GM23248 (cell line): ENCODE measurements around the gene NDC1. TPM values are rescaled to one million over a fixed set of nuclear protein-coding genes. Genes with fewer than 3 reads are reported as not detected.

ENCODE experiments used
- DNase-seq: peaks from one replicate; pipeline ENCODE4 v3.0.0-alpha.2; 2015
- H2AFZ ChIP-seq: fragments of 200-600 bp; sonication (generic); 2 replicates; pipeline ENCODE4 v1.6.1; 2016; ENCODE audit warnings: antibody characterized with exemption
- H3F3A ChIP-seq: fragments of 200-600 bp; sonication (generic); 2 replicates; pipeline ENCODE4 v1.6.1; 2016; ENCODE audit warnings: mild to moderate bottlenecking, antibody characterized with exemption, mixed run types; ENCODE audit not compliant: insufficient read depth
- H3K27ac ChIP-seq: fragments of 200-600 bp; sonication (generic); 2 replicates; pipeline ENCODE4 v1.5.1; 2016; ENCODE audit warnings: mild to moderate bottlenecking
- H3K27me3 ChIP-seq: fragments of 200-600 bp; sonication (generic); replicated peaks from 2 replicates; pipeline ENCODE4 v1.6.1; 2016; ENCODE audit warnings: mild to moderate bottlenecking; ENCODE audit not compliant: insufficient read depth
- H3K36me3 ChIP-seq: fragments of 200-600 bp; sonication (generic); 2 replicates; pipeline ENCODE4 v1.6.1; 2016; ENCODE audit warnings: low read depth, mild to moderate bottlenecking
- H3K4me1 ChIP-seq: fragments of 200-600 bp; sonication (generic); 2 replicates; pipeline ENCODE4 v1.6.1; 2016; ENCODE audit warnings: mild to moderate bottlenecking; ENCODE audit not compliant: insufficient read depth
- H3K4me2 ChIP-seq: fragments of 200-600 bp; sonication (generic); one replicate; pipeline ENCODE4 v1.6.1; 2016; ENCODE audit warnings: mild to moderate bottlenecking; ENCODE audit not compliant: unreplicated experiment
- H3K4me3 ChIP-seq: fragments of 200-600 bp; sonication (generic); 2 replicates; pipeline ENCODE4 v1.5.1; 2016; ENCODE audit warnings: mild to moderate bottlenecking
- H3K79me2 ChIP-seq: fragments of 200-600 bp; sonication (generic); 2 replicates; pipeline ENCODE4 v1.6.1; 2016; ENCODE audit warnings: mild to moderate bottlenecking; ENCODE audit not compliant: insufficient read depth
- H3K9ac ChIP-seq: fragments of 200-600 bp; sonication (generic); 2 replicates; pipeline ENCODE4 v1.6.1; 2016; ENCODE audit warnings: mild to moderate bottlenecking
- H3K9me2 ChIP-seq: fragments of 200-600 bp; sonication (generic); 2 replicates; pipeline ENCODE4 v1.6.1; 2016; ENCODE audit warnings: mixed run types, mild to moderate bottlenecking, moderate library complexity; ENCODE audit not compliant: insufficient read depth
- H3K9me3 ChIP-seq: fragments of 200-600 bp; sonication (generic); one replicate; pipeline ENCODE4 v1.6.1; 2017; ENCODE audit warnings: low read depth
- H4K20me1 ChIP-seq: fragments of 200-600 bp; sonication (generic); 2 replicates; pipeline ENCODE4 v1.6.0; 2016; ENCODE audit not compliant: insufficient read depth
- EZH2 ChIP-seq: fragments of 200-600 bp; sonication (generic); IDR thresholded peaks from 2 replicates; pipeline ENCODE4 v1.6.1; 2018; ENCODE audit warnings: antibody characterized with exemption, mild to moderate bottlenecking; ENCODE audit not compliant: insufficient read depth, poor library complexity, severe bottlenecking
- EZH2phosphoT487 ChIP-seq: fragments of 200-600 bp; sonication (generic); IDR thresholded peaks from 2 replicates; pipeline ENCODE4 v1.6.1; 2018; ENCODE audit warnings: antibody characterized with exemption, moderate library complexity, mild to moderate bottlenecking, low read depth; ENCODE audit not compliant: insufficient read depth
- WGBS, 2 experiments: methylation state at CpG; one replicate each; pipeline ENCODE4 v1.1.6; 2015 to 2017; ENCODE audit warnings: low lambda C conversion rate in 2 of 2, low coverage in 1 of 2; ENCODE audit errors: missing lambda C conversion rate in 2 of 2; 5-methylcytosine and 5-hydroxymethylcytosine counted together
- in situ Hi-C: fragments of 300-500 bp; cut with MboI; formaldehyde crosslinking; loops from 2 replicates; pipeline ENCODE4 v1.15.0; 2020
- polyA plus RNA-seq: library from polyadenylated mRNA; unstranded; fragments of >200 nt; fragmentation: Nextera tagmentation; extraction: Ambion mirVana; gene quantifications from 2 replicates; pipeline ENCODE4 v1.2.1, GENCODE V29; 2016
- total RNA-seq: library from RNA; depleted of rRNA; stranded (reverse); fragments of >200 nt; shearing (Covaris generic); gene quantifications from 2 replicates; pipeline ENCODE4 v1.2.3, GENCODE V29; 2014

Gene NDC1
- total and polyA plus RNA-seq, 2 experiments from 2014 or later, result 8.2 to 23.0 TPM

GRCh38 chr1:53733447-53733931, 104.6 kb downstream of the NDC1 start:
- peak overlapping the region; percentile 90 for H3K27ac ChIP-seq
- no peaks in the 10 kb centered on the region for H3K27me3 ChIP-seq
- H2AFZ ChIP-seq, result no peak overlapping the region
- no peaks in the 10 kb centered on the region for H4K20me1 ChIP-seq
- peaks cover 24% of the 10 kb centered on the region for H3F3A ChIP-seq
- peaks cover 29% of the 10 kb centered on the region for H3K4me1 ChIP-seq
- no peaks in the 10 kb centered on the region for H3K79me2 ChIP-seq
- peak overlapping the region; percentile 67 for H3K9ac ChIP-seq
- in situ Hi-C loops, result no loop called here
- TF ChIP-seq EZH2phosphoT487 (no peak), EZH2 (no peak)
- no peaks in the 10 kb centered on the region for H3K36me3 ChIP-seq
- 94 to 95% methylated on average over 12 of the region's 12 CpGs for WGBS, 2 experiments
- peak overlapping the region; percentile 46 for H3K4me2 ChIP-seq
- no peak overlapping the region for H3K4me3 ChIP-seq
- H3K9me2 ChIP-seq, result no peaks in the 10 kb centered on the region
- no peak for DNase-seq
- no peaks in the 10 kb centered on the region for H3K9me3 ChIP-seq

GRCh38 chr1:53732912-53733317, 105.2 kb downstream of the NDC1 start:
- Histone ChIP-seq H2AFZ (no peak overlapping the region; the same call in 1 of the 2 replicates), H3K36me3 (no peaks in the 10 kb centered on the region)

GRCh38 chr1:53732409-53732808, 105.7 kb downstream of the NDC1 start:
- Histone ChIP-seq H3K4me3 (peak overlapping the region; percentile 54), H3K4me1 (peaks cover 29% of the 10 kb centered on the region)

More at GRCh38 chr1:53732912-53733317, 105.2 kb downstream of the NDC1 start:
- no peaks in the 10 kb centered on the region for H4K20me1 ChIP-seq
- peaks cover 29% of the 10 kb centered on the region for H3K4me1 ChIP-seq
- no peaks in the 10 kb centered on the region for H3K79me2 ChIP-seq
- H3K4me2 ChIP-seq, result peak overlapping the region; percentile 66
- H3K27ac ChIP-seq, result peak overlapping the region; percentile 90
- no peaks in the 10 kb centered on the region for H3K9me2 ChIP-seq
- no peak for TF ChIP-seq EZH2
- peak; percentile 93 for DNase-seq
- H3K9ac ChIP-seq, result peak overlapping the region; percentile 67
- no peaks in the 10 kb centered on the region for H3K27me3 ChIP-seq
- no peaks in the 10 kb centered on the region for H3K9me3 ChIP-seq
- WGBS, 2 experiments, result 20 to 21% methylated on average over 6 of the region's 6 CpGs
- in situ Hi-C loops, result no loop called here
- peak overlapping the region; percentile 54 for H3K4me3 ChIP-seq
- H3F3A ChIP-seq, result peaks cover 24% of the 10 kb centered on the region

GRCh38 chr1:53731779-53732305, 106.3 kb downstream of the NDC1 start:
- no peak overlapping the region for H3K4me3 ChIP-seq

More at GRCh38 chr1:53732409-53732808, 105.7 kb downstream of the NDC1 start:
- no peaks in the 10 kb centered on the region for H3K9me3 ChIP-seq
- H3K79me2 ChIP-seq, result no peaks in the 10 kb centered on the region
- in situ Hi-C loops, result no loop called here
- H3F3A ChIP-seq, result peaks cover 24% of the 10 kb centered on the region
- peak overlapping the region; percentile 67 for H3K9ac ChIP-seq
- H3K4me2 ChIP-seq, result peak overlapping the region; percentile 66
- no peaks in the 10 kb centered on the region for H3K27me3 ChIP-seq
- H4K20me1 ChIP-seq, result no peaks in the 10 kb centered on the region
- no peaks in the 10 kb centered on the region for H3K36me3 ChIP-seq
- TF ChIP-seq EZH2phosphoT487 (no peak), EZH2 (no peak)
- 38 to 55% methylated on average over 3 of the region's 3 CpGs for WGBS, 2 experiments
- no peak for DNase-seq
- peak overlapping the region; percentile 90 for H3K27ac ChIP-seq
- H2AFZ ChIP-seq, result no peak overlapping the region; the same call in 1 of the 2 replicates
- no peaks in the 10 kb centered on the region for H3K9me2 ChIP-seq

More at GRCh38 chr1:53731779-53732305, 106.3 kb downstream of the NDC1 start:
- Histone ChIP-seq H3F3A (peaks cover 24% of the 10 kb centered on the region), H3K79me2 (no peaks in the 10 kb centered on the region), H3K4me2 (peak overlapping the region; percentile 66), H3K9me2 (no peaks in the 10 kb centered on the region), H3K9ac (no peak overlapping the region), H2AFZ (no peak overlapping the region), H4K20me1 (no peaks in the 10 kb centered on the region), H3K36me3 (no peaks in the 10 kb centered on the region), H3K27me3 (no peaks in the 10 kb centered on the region), H3K27ac (no peak overlapping the region), H3K9me3 (no peaks in the 10 kb centered on the region), H3K4me1 (peaks cover 29% of the 10 kb centered on the region)
- in situ Hi-C loops, result no loop called here
- TF ChIP-seq EZH2 (no peak), EZH2phosphoT487 (no peak)
- WGBS, 2 experiments, result 97% methylated on average over 8 of the region's 8 CpGs
- DNase-seq, result no peak
